Kidney capillary endothelial cell (primary cell): ENCODE data around the gene ZNF598.
A peak's percentile ranks its signal among the peaks of the same experiment; 100 is the strongest.
"Not testable (repeated sequence)": the region's sequence is repeated elsewhere in the genome, so short reads cannot be mapped to it uniquely, and the experiment has no call there.

ENCODE experiments used
- DNase-seq: peaks from one replicate; pipeline ENCODE4 v3.0.0-alpha.2; 2018; ENCODE audit warnings: low spot score

Gene ZNF598

DNA sequence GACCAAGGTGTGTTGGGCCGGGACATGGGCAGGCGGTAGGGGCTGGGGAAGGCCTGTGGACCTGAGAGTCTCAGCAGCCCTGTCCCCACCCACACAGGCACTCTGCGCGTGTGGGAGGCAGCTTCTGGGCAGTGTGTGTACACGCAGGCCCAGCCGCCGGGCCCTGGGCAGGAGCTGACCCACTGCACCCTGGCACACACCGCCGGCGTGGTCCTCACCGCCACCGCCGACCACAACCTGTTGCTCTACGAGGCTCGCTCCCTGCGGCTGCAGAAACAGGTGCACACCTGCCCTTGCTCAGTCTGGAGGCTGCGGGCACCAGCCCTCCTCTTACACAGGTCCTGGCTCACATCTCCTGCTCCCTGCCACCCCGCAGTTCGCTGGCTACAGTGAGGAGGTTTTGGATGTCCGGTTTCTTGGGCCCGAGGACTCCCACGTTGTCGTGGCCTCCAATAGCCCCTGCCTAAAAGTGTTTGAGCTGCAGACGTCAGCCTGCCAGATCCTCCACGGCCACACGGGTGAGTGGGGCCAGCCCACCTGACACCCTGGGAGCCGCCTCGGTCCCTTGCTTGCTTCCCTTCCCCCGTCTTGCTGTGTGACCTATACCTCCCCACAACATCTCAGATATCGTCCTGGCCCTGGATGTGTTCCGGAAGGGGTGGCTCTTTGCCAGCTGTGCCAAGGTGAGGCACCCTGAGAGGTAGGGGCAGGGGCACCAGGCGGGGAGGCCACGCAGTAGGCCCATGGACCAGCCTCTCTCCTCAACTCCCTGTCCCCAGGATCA, 34.0 kb downstream of the ZNF598 start:
- DNase-seq = no peak

- no peak for DNase-seq
Observed at GRCh38 chr16:1974157-1975070, 35.2 kb downstream of the ZNF598 start.

DNA sequence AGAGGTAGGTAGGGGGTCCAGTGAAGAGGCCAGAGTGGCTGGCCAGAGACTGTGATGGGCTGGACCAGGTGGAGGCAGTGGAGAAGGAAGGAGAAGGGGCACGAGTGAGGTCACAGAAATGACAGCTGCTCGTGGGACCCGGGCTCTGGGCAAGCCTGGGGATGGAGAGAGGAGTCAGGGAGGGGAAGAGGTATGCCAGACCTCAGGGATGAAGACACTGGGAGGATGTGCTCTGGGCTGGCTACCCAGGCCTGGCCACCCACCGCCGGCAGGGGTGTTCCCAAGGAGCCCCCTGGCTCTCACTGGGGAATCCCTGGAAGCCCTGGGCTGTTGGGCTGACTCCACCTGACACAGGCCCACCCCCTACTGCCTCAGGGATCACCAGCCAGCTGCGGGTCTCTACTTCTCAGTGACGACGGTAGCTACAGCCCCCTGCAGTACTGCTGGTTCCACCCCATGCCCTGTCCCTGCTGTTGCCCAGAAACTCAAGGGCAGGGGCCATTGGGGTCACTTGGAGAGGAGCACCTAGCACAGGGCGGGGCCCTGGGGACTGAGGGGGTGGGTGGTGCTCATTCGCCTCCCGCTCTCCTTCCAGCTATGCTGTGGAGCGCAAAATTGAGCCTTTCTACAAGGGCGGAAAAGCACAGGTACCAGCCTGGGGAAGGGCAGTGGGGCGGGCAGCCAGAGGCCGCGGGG, 36.0 kb downstream of the ZNF598 start:
- no peak for DNase-seq

DNA sequence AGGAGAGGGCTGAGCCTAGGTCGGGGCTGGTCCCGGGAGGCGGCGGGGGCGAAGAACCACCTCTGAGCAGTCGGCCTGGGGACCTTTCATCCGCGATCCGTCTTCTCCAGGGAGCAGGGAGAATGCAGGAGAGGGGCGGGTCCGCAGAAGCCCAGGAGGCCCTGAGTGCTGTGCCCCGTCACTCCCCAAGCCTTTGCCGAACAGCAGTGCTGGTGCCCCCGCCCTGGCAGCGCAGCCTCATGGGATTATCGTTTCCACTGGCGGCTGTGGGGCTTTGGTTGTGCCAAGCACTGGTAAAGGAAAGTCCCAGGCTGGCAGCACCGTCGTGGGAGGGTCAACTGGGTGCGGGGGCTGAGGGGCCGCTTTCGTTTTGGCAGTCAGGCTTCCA, 37.1 kb downstream of the ZNF598 start:
- no peak for DNase-seq

- peak; percentile 95 for DNase-seq
Observed at GRCh38 chr16:1971796-1972489, 37.7 kb downstream of the ZNF598 start, which contains the start of gene TBL3. TBL3 (plus strand) TSS chr16:1972053; CDS start chr16:1972165, 112 bp downstream.

GRCh38 chr16:1968146-1968953, 41.3 kb downstream of the ZNF598 start:
- DNase-seq = no peak

GRCh38 chr16:1966460-1966859, 43.2 kb downstream of the ZNF598 start, which contains the start of gene RNF151:
RNF151 (plus strand) TSS chr16:1966856; CDS start chr16:1966882, 26 bp downstream.
- no peak for DNase-seq

DNA sequence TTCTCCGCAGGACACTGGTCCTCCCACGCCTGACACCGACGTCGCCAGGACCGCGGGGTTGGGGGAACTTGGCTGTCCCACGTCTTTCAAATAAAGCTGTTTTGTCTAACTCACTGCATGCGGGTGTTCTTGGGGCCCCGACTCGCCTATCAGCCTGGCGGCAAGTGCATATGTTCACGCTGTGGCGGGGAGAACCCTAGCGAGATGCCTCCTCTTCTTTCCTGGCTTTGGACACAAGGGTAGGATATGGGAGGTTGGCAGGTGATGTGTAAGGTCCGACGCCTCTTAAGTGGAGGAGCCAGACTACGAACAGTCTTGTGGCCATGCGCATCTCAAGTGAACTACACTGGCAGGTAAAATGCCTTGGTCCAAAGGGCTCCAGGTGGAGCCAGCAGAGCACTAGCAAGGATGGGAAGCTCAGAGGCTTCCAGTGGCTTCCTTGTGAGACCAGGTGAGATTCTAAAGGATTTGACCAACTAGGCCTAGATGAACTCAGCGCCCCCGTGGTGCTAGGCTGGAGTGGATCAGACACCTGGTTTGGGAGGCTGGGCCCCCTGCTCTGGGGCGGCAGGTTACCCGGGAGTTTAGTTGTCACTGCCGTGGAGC, 44.1 kb downstream of the ZNF598 start:
- DNase-seq = no peak

DNA sequence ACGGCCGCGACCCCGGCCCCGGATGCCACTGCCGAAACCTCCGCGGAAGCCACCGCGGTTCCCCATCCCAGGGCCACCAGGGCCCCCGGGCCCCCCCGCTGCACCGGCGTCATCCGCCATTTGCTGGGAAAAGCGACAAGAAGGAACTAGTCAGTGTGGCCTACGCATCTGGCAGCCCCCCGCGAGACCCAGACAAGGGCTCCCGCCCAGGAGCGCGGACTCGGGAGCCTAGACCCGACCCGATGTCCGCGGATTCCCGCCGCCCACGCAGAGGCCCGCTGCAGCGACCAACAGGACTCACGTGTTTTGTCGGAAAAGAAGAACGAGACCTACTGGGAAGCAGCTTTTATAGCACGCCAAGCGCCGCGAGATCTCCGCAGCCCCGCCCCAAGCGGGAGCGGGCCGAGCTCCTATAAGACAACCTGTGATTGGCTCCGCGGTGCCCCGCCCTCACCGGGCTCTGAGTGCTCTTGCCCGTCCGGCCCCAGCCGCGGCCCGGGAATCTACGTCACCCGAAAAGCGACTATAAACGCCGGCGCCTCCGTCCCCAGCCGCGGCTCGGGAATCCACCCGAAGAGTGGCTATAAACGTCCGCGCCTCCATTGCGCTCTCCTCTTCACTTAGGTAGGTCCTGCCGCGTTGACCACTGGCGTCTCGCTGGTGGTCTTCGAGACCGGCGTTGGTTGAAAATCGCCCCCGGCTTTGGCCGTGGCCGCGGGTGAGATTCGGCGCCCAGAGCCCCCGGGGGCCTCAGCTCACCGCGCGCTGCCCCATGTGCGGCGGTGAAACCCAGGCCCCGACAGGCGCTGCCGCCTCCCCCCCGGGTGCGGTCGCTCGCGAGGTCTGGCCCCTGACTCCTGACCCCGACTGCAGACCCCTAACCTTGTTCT, 44.9 kb downstream of the ZNF598 start, which contains the start of gene RPS2:
TSS of gene RPS2 (minus strand) at position 321 of the 890 bp plus-strand sequence. CDS start at position 120, 201 bp downstream.
- peak; percentile 100 for DNase-seq

DNA sequence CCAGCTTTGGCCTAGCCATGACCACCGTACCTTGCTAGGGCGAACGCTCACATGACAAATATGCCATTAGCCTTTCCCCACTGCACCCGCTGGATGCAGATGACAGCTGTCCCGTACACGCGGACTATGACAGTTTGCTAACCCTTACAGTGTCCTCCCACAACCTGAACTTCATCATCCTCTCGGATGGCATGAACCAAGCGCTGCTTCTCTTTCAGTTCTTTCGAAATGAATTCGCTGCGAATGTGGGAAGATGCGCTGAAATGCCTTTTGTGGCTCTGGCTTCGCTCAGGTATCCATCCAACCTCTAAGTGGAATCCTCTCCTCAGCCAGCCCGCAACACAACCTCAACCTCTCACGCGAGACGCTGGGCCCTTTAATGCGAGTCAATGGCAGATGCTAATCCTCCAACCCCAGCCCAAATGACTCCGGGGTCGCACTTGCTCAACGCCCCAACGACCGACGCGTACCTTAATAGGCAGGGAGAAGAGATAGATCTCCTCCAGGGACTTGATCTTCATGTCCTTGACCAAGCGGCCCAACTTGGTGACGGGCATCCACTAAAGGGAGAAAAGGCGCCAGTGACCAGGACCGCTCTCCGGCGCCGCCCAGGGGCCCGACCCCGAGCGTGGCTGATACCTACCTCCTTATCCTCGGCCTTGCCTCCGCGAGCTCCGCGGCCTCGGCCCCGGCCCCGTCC, 45.7 kb downstream of the ZNF598 start:
- DNase-seq = no peak

DNA sequence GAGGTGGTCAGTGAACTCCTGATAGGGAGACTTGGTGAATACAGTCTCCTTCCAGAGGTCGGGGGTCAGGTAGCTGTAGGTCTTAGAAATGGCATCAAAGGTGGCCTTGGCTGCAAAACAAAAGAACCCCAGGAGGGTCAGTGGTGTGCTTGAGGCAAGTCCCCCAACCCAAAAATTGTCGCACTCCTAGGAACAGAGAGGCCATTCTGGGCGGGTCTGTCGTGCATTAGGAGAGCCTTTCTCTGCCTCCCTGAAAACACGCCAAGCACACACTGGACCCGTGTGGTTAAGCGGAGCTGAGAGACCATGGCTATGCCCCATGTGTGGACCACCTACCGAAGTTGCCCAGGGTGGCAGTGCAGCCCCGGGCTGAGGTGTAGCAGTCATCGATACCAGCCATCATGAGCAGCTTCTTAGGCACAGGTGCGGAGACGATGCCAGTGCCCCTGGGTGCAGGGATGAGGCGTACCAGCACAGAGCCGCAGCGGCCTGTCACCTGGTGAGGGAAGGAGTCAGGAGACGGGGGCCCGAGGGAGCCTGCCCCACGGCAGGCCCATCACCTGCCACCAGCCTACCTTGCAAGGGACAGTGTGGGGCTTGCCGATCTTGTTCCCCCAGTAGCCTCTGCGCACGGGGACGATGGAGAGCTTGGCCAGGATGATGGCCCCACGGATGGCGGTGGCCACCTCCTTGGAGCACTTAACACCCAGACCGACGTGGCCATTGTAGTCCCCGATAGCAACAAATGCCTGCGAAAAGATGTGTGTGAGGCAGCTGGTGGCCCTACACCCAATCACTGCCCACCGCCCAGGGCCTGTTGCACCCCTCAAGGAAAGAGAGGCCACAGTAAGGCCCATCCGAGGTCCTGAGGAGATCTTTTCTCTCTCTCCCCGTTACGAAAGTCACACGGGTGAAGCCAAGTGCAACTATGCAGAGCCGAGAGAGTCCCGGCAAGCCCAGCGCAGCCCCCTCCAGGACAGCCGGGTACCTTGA, 47.2 kb downstream of the ZNF598 start:
- DNase-seq = not testable (repeated sequence)

DNA sequence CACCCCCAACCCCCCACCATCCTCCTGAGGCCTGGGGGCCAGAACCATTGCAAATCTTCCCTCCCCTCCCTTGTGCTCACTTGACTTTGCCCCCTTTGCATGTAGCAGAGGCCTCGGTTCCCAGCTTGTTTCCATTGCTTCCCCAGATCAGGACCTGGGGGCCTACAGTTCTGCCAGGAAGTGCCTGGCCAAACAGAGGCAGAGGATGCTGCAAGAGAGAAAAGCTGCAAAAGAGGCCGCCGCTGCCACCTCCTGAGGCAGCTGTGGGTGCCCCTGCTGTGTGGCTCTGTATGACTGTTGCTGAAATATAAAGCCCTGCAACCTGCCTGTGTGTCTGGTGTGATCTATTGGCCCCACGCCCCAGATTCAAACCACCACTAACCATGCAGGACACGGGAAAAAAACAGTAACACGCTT, 48.0 kb downstream of the ZNF598 start:
- no peak for DNase-seq

DNA sequence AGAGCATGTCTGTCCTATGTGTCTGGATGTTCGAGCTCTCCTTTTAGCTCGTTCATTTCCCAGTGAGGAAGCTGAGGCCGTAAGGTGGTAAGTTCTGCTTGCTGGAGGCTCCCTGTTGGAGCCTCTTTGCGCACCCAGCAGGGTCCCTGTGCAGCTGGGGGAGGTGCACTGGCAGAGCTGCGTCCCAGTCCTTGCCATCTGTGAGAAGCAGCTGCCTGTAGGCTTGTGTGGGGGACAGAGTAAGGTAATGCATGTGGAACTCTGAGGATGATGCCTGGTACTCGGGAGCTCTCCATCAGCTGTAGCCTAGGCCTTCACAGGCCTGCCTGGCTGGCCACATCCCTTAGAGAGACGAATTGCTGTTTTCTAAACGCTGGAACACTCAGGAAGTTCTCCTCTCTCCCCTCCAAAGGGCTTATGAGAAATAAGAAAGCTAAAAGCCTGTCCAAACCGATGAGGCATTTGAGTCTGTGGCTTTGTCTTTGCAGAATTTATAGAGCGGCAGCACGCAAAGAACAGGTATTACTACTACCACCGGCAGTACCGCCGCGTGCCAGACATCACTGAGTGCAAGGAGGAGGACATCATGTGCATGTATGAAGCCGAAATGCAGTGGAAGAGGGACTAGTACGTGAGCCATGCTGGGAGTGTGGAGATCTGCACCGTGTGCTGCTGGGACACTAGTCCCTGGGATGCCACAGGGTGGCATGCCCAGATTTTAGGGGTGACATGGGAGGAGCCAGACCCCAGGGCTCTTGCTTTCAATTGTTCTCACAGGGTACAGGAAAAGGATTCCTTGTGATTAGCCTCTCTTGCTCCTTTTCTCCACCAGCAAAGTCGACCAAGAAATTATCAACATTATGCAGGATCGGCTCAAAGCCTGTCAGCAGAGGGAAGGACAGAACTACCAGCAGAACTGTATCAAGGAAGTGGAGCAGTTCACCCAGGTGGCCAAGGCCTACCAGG, 48.7 kb downstream of the ZNF598 start:
- no peak for DNase-seq

GRCh38 chr16:1959269-1960039, 50.2 kb downstream of the ZNF598 start, which contains the start of gene NDUFB10:
NDUFB10 (plus strand) TSS chr16:1959538; CDS start chr16:1959625, 87 bp downstream.
- peak; percentile 89 for DNase-seq

- DNase-seq = no peak
Observed at GRCh38 chr16:1958715-1959268, 50.8 kb downstream of the ZNF598 start.
